Rectal smooth muscle tissue (tissue), 1 donor: ENCODE data around the gene PERM1.
"Not testable (repeated sequence)": the region's sequence is repeated elsewhere in the genome, so short reads cannot be mapped to it uniquely, and the experiment has no call there.

Experiments used
- H3K27ac ChIP-seq: one replicate; pipeline ENCODE4 v1.7.0; 2013; ENCODE audit warnings: low read depth, low read length, inconsistent platforms
- H3K27me3 ChIP-seq: one replicate; pipeline ENCODE4 v1.7.0; 2013; ENCODE audit warnings: low read length; ENCODE audit not compliant: control insufficient read depth, insufficient read depth
- H3K36me3 ChIP-seq: one replicate; pipeline ENCODE4 v1.7.0; 2013; ENCODE audit warnings: low read length; ENCODE audit not compliant: control insufficient read depth, insufficient read depth
- H3K4me1 ChIP-seq: one replicate; pipeline ENCODE4 v1.7.0; 2013; ENCODE audit warnings: low read length; ENCODE audit not compliant: control insufficient read depth, insufficient read depth
- H3K4me3 ChIP-seq: one replicate; pipeline ENCODE4 v1.7.0; 2013; ENCODE audit warnings: low read length
- H3K9ac ChIP-seq: one replicate; pipeline ENCODE4 v1.7.0; 2013; ENCODE audit warnings: low read length

PERM1 gene

DNA sequence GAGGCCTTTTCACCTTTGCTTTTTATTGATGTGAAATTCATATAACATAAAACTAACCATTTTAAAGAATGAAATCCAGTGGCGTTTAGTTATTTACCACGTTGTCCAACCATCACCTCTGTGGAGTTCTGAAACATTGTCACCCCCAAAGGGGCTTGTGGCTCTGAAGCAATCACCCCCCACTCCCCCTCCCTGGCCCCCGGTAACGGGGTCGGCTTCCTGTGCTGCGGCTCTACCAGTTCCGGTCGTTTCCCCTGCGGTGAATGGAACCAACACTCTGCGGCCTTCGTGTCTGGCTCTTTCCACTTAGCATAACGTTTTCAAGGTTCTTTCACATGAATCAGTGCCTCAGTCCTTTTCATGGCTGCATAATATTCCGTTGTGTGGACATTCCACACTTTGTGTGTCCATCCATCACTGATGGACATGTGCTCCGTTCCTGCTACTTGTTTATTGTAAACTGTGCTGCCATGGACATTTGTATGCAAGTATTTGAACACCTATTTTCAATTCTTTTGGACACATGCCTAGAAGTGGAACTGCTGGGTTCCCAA, 29.6 kb upstream of the PERM1 start:
- Histone ChIP-seq H3K27ac (no peak overlapping the region), H3K36me3 (no peaks in the 10 kb centered on the region), H3K27me3 (no peaks in the 10 kb centered on the region), H3K4me3 (no peak overlapping the region), H3K4me1 (no peaks in the 10 kb centered on the region), H3K9ac (no peak overlapping the region)

DNA sequence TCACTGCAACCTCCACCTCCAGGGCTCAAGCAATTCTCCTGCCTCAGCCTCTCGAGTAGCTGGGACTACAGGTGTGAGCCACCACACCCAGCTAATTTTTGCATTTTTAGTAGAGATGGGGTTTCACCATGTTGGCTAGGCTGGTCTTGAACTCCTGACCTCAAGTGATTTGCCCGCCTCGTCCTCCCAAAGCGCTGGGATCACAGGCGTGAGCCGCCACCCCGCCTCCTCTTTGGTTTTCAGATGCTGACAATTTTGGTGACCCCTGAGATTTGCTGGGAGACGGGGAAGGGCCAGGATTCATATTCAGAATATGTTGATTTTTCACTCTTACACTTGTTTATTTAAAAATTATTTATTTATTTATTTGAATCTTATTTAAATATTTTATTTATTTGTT, 28.2 kb upstream of the PERM1 start:
- not testable (repeated sequence) for H3K27me3 ChIP-seq, H3K4me3 ChIP-seq, H3K36me3 ChIP-seq, H3K27ac ChIP-seq, H3K4me1 ChIP-seq, H3K9ac ChIP-seq

DNA sequence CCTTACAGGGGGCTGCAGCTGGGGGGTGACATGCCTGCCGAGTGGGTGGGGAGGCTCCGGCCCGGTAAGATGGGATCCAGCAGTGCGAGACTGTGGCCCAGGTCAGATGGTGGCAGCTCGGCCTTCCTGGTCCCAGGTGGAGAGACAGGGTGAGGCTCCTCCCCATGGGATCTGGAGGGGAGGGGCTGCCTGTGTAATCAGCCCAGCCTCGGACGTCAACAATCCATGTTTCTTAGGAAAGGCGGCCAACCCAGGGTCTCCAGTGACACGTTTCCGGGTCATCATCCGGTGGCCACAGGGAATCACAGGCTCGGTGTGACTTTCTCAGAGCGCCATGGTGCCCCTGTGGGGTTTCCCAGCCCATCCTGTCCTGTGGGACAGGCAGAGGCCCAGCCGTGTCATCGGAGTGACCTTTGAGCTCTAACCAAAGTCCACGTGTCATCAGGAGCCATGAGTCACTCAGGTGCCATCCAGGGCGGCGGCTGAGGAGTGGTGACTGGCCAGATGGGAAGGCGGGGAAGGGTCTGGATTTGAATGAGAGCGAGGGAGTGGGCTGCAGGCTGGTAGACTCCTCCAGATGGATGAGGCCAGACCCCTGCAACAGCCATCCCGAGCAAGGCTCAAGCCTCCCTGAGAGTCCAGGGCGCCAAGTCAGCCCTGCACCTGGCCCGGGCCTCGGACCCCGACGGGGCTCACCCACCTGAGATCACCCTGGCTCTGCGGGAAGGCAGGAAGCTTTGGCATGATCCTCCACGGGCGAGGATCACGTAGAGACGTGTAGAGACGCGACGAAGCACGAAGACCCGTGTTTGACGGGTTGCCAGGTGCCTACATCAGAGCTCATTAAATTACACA, 24.6 kb upstream of the PERM1 start:
- H3K4me3 ChIP-seq, result peak overlapping the region; percentile 15
- no peak overlapping the region for H3K27ac ChIP-seq
- no peaks in the 10 kb centered on the region for H3K36me3 ChIP-seq

DNA sequence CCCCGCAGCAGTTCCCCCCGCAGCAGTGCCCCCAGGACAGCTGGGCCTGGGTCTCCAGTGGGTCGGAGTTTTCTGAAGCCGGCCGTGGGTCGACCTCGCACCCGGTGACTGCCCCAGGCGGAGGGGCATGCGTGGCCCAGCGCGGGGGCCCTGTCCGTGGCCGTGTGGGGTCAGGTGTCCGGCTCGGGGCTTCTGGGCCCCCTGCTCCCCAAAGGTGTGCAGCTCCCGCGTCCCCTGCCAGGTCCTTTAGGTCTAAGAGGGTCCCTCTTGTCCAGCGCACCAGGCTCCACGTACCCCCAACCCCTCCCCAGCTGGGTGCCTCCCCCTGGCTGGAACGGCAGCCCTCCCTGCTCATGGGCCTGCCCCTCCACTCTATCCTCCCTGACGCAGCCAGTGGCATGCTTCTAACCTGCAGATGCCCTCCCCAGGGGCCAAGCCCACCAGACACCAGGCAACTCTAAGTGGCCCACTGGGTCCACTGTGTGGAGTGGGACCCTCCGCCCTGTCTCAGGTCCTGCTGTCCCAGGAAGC, 23.9 kb upstream of the PERM1 start:
- peak overlapping the region; percentile 21 for H3K9ac ChIP-seq
- peaks cover 7% of the 10 kb centered on the region for H3K4me1 ChIP-seq
- no peak overlapping the region for H3K27ac ChIP-seq
- H3K4me3 ChIP-seq, result peak overlapping the region; percentile 15
- no peaks in the 10 kb centered on the region for H3K36me3 ChIP-seq
- peaks cover 7% of the 10 kb centered on the region for H3K27me3 ChIP-seq

More for the DNA sequence above, 24.6 kb upstream of the PERM1 start:
- H3K27me3 ChIP-seq, result peaks cover 7% of the 10 kb centered on the region
- peaks cover 7% of the 10 kb centered on the region for H3K4me1 ChIP-seq
- no peak overlapping the region for H3K9ac ChIP-seq

DNA sequence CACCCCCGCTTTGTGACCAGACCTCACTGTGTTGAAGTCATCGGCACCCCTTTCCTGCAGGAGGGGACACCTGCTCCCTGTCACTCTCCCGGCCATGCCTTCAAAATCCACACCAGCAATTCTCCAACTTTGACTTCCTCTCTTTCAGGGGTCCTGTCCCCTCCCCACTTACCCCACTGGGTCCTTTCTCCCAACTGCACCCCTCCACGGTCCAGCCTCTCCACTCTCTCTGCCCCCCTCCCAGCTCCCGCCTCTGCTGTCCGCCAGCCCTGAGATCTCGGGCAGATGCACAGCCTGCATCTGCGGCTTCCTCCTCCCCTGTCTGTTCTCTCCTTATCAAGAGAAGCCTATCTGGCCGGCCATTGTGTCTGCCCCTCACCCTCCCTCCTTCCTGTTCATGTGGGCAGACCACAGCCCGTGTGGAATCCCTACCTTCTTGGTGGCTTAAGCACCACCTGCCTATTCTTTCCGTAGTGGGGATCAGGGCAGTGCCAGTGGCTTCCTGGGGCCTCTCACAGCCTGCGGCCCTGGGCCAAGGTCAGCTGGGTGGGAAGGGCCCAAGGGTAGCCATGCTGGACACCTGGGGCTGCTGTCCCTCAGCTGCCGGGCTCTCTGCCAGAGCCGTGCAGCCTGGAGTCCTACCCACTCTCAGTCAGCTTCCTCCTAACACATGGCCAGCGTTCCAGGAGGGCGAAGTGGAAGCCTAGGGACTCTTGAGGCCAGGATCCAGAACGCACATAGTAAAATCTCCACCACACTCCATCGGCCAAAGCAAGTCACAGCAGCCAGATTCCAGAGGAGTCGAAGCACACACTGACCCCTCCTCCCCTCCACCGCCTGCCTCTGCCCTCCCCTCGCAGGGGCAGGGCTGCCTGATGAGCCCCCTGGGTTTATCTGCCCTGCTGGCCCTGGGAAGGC, 23.1 kb upstream of the PERM1 start:
- H3K4me3 ChIP-seq, result no peak overlapping the region
- H3K27me3 ChIP-seq, result peaks cover 7% of the 10 kb centered on the region
- H3K4me1 ChIP-seq, result peaks cover 7% of the 10 kb centered on the region
- no peaks in the 10 kb centered on the region for H3K36me3 ChIP-seq
- H3K27ac ChIP-seq, result no peak overlapping the region
- H3K9ac ChIP-seq, result no peak overlapping the region

DNA sequence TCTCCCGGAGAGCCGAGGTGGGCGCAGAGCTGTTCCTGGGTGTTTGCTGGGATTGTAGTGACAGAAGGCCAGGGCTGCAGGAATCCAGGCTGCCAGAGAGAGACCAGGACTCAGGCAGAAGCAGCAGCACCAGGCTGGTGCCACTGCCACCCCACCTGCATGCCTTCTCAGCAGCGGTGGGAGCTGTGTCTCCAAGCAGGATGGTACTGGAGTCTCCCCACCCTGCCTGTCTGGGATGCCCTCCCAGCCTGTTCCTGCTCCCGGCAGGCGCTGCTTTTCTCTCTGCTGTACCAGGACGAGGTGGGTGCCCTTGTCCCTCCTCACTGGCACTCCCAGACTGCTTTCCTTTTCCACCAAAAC, 22.5 kb upstream of the PERM1 start:
- no peak overlapping the region for H3K27ac ChIP-seq
- H3K4me1 ChIP-seq, result peaks cover 7% of the 10 kb centered on the region
- H3K9ac ChIP-seq, result no peak overlapping the region
- peaks cover 7% of the 10 kb centered on the region for H3K27me3 ChIP-seq
- no peaks in the 10 kb centered on the region for H3K36me3 ChIP-seq
- H3K4me3 ChIP-seq, result no peak overlapping the region

DNA sequence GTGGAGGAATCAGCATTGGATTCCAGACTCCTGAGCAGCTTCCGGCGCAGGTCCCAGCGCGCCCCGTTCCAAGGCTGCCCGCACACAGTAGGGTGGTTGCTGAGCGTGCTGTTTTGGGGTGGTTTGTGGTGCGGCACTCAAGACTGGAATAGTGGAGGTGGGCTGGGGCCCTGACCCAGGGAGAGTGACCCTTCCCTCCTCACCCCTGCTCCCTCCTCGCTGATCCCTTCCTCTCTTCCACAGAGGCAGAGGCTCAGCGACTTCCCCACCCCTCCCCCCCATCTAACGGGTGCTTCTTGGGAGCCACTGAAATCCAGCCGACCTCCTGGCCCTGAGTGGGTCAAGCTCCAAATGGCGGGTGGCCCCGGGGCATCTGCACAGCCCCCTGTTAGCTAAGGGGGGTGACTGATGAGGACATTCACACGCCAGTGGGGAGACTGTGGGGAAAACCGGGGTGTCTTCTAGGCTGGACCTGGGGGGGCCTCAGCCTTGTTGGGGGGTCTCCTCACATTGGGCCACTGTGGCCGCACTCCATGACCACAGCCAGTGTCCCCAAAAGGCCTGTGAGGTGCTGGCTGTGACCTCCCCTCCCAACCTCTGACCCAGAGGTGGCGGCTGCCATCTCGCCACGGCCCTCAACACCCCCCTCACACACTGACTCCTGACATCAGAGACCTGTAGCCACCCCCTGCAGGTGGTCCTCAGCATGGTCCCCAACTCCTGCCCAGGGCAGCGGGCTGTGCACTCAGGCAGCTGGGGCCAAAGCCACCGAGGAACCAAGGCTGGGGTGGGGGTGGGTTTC, 21.9 kb upstream of the PERM1 start:
- H3K9ac ChIP-seq, result no peak overlapping the region
- H3K27ac ChIP-seq, result no peak overlapping the region
- H3K4me1 ChIP-seq, result peaks cover 7% of the 10 kb centered on the region
- no peak overlapping the region for H3K4me3 ChIP-seq
- no peaks in the 10 kb centered on the region for H3K36me3 ChIP-seq
- H3K27me3 ChIP-seq, result peaks cover 7% of the 10 kb centered on the region

DNA sequence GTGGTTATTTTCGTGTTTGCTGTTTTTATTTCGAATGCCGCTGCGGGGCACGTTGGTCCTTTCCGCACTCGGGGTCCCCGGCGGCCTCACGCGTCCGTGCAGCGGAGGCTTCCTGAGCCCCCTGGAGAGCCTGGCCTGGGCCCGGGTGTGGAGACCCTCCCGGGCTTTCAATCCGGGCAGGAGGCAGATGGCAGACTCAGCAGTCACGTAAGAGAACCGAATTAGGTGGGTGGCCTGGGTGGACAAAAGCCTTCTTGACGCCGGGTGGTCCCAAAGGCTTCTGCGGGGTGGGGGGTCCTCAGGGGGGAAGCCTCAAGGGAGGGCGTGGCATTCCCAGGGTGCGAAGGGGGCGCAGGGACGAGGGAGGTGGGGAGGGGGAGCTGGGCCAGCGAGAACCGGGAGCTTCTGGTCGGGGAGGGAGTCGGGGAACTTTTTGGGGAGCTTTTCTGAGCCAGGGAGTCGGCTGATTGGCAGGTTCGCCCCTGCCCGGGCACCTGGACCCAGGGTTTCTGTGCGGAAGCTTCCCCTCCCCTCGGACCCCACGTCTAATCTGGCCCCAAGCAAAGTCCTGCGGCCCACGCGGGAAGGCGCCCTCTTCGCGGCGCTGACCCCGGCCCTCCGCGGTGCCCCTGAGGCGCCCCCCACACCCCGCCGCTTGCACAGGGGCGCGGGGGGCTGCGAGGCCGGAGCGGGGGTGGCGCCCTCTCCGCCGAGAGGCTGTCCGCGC, 19.3 kb upstream of the PERM1 start:
- Histone ChIP-seq H3K36me3 (no peaks in the 10 kb centered on the region), H3K27ac (peak overlapping the region; percentile 98), H3K4me1 (peaks cover 7% of the 10 kb centered on the region), H3K9ac (no peak overlapping the region), H3K4me3 (peak overlapping the region; percentile 70), H3K27me3 (peaks cover 7% of the 10 kb centered on the region)

DNA sequence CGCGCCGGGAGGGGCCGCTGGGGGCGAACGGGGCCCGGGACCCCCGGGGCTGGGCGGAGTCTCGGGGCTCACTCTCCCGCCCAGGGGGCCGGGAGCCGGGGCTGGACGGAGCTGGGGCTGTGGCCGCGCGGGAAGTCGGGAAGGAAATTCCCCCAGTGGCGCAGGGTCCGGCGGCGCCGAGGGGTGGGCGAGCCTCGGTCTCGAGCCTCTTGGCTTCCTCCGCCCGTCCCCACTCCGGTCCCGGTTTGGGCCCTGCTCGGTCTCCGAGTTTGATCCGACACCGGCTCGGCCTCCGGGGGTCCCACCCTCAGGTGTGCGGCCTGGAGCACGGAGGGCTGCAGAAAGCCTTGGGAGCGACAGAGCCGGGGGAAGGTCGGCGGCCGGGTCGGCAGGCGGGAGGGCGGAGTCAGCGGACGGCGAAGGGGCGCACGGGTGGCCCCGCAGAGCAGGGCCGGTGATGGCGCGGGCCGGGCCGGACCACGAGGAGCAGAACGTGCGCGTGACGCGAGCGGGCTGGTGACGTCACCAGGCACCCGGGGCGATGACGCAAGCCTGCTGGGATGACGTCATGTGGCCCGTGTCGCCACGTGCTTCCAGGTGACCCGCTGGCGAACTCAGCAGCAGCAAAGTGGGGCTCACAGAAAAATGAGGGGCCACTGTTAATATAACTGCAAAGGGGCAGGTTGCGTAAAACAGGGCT, 18.6 kb upstream of the PERM1 start:
- Histone ChIP-seq H3K27ac (peak overlapping the region; percentile 98), H3K36me3 (no peaks in the 10 kb centered on the region), H3K4me1 (peaks cover 6% of the 10 kb centered on the region), H3K9ac (no peak overlapping the region), H3K4me3 (peak overlapping the region; percentile 70), H3K27me3 (peaks cover 7% of the 10 kb centered on the region)

DNA sequence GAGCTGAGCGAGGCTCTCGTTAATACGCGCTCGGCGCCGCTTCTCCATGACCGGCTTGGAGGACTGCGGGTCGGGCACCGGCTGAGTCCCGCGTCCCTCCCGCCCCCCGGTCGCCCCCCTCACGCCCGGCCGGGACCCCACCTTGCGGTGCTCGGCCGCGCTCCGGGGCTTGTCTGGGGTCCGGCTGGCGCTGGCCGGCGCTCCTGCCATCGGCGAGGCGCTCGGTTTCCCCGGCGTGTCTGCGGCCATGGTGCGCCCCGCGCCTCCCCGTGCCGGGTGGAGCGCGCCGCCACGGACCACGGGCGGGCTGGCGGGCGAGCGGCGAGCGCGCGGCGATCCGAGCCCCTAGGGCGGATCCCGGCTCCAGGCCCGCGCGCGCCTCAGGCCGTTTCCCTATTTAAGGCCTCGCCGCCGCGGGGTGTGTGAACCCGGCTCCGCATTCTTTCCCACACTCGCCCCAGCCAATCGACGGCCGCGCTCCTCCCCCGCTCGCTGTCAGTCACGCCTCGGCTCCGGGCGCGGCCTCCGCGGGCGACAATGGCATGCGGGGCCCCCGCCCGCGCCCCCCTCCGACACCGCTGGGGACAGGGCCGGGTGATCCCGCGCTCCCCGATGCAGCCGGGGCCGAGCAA, 17.9 kb upstream of the PERM1 start, which contains the start of gene HES4:
Gene HES4 (minus strand): TSS at position 373 of the 632 bp plus-strand sequence. CDS start 124 bp downstream, at position 249.
- Histone ChIP-seq H3K36me3 (no peaks in the 10 kb centered on the region), H3K9ac (peak within 1 kb of the TSS; percentile 30), H3K27ac (peak within 1 kb of the TSS; percentile 98), H3K27me3 (peaks cover 7% of the 10 kb centered on the region), H3K4me1 (no peaks in the 10 kb centered on the region), H3K4me3 (peak within 1 kb of the TSS; percentile 70)
